NCI-H69 (cell line): Measurements from ENCODE around the gene MCM9.
A peak's percentile ranks its signal among the peaks of the same experiment; 100 is the strongest.

ENCODE experiments used
- DNase-seq: peaks from one replicate; lab custom pipeline; 2025; lab: John Stamatoyannopoulos, UW

The MCM9 gene

DNA sequence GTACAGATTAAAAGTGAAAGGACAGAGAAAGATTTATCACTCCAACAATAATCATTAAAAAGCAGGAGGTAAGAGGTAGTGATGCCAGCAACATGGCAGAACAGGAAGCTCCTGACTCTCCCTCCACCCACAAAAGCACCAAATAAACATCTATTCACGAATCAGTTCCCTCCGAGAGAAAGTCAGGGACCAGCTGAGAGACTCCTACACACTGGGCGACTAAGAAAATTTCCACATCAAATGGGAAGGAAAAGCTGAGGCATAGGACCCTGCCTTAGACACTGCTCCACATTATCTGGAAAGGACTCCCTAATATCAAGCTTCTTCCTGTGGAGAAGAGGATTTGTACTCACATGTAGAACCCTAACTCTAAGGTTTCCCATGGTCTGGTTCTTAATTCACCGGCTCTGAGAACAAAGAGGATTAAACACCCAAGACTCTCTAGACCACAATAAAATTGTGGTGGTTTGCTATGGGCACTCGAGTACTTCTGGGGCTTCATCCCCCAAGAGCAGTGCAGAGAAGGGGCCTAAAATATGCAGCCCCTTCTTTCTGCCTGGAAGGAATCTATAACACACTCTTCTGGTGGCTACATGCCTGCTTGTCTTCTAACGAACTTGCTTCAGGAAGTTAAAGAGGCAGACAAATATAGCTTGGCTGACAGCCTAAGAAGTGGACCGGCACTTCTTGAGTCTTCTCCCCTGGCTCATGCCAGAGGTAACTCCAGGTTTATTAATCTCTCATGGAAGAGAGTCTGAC lies 70.4 kb downstream of the MCM9 start:
- DNase-seq, result no peak

DNA sequence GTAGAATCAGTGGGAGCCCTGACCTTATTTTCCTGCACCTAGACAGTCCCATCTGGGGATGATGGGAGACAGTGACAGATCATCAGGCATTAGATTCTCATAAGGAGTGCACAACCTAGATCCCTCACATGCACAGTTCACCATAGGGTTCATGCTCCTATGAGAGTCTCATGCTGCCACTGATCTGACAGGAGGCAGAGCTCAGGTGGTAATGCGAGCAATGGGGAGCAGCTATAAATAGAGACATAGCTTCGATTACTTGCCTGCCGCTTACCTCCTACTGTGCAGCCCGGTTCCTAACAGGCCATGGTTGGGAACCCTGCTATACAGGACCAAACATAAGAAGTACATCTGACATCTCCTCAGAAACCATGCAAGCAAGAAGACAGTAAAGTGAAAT lies 72.5 kb downstream of the MCM9 start:
- DNase-seq, result no peak

DNA sequence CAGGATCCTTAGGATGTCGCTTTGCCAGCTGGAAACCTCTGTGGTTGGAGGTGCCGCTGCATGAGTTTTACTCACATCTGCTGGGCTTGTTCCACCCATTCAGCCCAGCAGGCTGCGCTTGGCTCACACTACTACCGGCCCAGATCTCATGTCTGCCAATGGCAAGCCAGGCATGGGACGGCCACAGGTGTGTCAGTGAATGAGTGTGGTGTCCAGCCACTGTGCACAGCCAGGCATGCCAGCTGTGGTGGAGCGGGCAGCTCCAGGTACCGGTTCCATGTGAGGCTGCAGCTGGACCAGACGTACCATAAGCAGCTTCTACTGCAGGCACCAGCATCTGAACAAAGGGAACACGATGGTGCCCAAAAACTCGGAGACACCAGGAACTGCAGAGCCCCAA lies 74.1 kb downstream of the MCM9 start:
- no peak for DNase-seq

DNA sequence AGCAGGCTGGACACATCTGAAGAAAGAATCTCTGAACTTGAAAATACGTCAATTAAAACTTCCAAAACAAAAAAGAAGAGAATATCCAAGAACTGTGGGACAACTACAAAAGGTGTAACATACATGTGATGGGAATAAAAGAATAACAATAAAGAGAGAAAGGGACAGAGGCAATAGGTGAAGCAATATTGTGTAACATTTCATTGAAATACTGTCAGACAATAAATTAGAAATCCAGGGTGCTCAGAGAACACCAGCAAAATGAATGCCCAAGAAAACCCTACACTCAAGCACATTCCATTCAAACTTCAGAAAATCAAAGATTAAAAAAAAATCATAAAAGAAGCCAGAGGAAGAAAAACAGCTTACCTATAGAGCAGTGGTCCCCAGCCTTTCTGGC lies 74.6 kb downstream of the MCM9 start:
- no peak for DNase-seq

DNA sequence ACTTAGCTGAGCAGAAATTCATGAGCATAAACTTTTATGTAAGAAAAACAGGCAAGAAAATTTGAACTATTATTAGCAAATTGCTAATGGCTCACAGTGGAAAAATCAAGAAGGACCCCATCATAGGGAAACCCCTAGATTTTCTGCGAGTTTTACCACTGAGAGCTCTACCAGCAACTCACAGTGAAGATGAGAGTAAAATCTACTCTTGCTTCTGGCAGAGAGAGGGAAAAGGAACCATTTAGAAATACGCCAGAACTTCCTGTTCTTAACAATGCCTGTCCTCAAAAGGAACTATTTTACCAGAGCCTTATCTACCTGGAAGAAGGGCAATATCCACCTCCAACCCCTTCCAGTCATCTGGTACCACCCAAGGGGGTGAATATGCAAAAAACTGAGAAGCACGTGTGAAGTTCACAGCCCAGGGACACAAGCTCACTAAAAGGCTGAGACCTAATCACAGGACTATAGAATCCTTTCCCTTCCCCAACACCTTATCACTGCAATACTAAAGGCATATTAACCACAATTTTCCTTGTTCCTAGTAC lies 75.4 kb downstream of the MCM9 start:
- DNase-seq, result no peak

DNA sequence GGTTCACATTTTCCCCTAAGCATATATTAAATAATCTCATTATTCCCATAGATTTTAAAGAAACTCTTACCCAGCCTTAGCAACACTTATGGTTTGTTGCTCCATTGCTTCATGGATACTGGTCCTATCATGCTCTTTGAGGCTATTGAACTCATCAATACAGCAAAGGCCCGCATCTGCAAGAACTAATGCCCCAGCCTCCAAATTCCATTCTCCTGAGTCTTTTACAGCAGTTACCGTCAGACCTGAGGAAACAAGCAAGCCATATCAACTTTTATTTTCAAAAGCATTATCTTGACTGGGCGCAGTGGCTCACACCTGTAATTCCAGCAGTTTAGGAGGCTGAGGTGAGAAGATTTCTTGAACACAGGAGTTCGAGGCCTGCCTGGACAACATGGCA lies 78.7 kb downstream of the MCM9 start:
- no peak for DNase-seq

DNA sequence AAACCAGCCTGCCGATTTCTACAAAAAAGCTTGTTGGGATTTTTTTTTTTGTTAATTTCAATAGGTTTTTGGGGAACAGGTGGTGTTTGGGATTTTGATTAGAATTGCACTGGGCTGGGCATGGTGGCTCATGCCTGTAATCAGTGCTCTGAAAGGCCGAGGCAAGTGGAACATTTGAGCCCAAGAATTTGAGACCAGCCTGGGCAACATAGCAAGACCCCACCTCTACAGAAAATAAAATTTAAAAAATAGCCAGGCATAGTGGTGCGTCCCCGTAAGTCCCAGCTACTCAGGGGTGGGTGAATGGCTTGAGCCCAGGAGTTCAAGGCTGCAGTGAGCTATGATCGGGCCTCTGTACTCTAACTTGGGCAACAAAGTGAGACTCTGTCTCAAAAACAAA lies 81.6 kb downstream of the MCM9 start:
- no peak for DNase-seq

DNA sequence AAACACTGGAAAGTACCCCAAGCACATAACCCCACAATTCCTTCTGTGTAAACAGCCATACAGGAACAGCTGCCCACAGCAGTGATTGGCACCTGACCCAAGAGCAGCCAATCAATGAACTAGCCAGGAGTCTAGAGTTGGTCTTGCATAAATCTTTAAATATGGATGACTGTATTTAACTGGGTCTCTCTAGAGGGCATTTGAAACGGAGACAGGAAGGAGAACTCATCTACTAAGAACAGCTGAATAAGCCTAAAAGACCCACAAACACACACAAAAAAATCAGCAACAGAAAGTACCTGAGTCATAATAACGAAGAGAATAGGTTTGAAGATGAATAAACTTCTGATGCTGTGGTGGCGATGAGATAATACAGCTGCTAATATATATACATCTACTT lies 90.0 kb downstream of the MCM9 start:
- DNase-seq, result no peak

DNA sequence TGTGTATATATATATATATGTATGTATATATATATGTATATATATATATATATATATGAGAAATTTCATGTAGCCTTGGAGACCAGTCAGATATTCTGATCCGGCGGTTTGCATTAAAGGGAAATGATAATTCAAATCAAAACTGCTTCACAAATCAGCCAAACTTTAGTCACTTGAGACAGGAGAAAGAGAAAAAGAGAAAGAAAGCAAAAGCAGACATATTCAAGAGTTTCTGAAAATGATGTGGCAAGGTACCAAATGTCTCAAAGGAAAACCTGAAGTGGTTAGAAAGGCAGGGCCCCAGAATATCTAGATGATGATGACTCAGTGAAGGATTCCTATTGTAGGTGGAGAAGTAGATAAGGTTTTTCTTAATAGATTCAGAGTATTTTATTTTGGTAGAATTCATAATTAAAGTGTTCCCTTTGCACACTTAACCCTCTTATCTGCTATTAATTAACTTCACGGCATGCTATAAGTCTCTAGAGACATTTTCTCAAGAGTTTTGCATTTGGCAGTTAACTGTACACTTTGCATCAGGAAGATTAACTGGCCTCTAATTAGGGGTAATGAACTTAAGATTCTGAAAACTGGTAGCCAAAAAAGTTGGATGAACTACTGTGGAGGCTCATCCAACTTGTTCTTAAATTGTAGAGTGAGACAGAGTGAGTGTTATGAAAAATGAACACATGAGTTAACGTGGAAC lies 91.1 kb downstream of the MCM9 start:
- no peak for DNase-seq

DNA sequence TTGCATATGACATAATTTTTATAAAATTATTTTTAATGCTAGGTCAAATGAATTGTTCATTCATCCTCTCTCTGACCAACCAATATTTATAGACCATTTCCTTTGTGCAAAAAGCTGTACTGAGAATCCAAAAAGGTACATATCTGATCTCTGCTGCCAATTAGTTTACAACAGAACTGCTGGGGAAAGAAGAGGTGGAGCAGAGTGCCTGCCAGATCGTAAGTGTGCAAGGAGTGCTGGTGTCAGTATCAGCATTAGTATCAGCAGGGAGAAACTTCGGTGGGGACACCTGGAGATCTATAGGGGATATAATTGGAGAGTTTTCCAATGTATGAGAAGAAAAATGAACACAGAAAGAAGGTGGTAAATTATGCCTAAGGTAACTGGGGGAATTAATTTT lies 104.3 kb downstream of the MCM9 start:
- no peak for DNase-seq

DNA sequence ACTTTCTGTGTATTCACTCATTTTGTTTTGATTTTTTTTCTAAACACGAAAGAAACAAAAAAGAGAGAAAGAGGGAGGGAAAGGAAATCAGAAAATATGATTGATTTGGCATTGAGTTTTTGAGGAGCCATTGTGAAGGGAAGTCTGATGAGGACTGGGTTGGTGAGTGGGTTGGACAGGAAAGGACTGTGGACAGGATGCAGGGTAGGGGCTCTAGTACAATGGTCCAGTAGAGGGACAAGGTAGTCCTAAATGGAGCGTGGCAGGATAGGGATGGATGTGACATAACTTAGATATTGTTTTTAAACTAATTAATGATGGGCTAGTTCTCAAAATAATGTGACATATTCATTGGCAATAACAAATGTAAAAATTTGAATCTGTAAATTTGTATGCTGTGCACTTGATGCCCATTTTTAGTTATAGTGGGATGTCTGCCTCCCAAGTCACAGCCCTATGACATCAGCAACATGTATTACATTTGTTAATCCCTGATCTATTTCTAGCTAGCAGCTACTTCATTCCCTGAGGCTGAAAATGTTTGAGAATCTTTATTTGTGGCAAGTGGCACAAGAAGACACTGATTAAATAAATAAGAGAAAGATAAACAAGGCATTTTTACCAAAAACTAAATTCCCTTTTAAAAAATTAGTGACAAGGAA lies 105.0 kb downstream of the MCM9 start:
- DNase-seq, result no peak

DNA sequence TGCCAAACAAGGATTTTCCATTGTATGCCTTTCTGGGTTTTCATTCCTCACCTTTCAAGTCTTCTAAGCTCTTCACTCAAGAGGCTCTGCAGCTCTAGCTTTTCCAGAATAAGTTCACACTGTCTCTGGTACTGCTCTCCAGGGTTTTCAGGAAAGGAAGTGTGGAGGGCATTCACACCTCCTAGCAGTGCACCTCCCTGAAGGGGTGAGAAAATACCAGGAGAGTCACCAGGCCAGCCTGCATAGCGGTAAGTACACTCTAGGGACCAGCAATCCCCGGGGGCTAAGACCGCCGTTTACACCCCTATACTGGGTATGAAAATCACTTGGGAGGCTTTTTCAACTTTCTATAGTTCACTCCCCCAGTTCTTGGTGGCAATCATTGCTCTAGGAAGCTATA lies 108.9 kb downstream of the MCM9 start:
- no peak for DNase-seq

DNA sequence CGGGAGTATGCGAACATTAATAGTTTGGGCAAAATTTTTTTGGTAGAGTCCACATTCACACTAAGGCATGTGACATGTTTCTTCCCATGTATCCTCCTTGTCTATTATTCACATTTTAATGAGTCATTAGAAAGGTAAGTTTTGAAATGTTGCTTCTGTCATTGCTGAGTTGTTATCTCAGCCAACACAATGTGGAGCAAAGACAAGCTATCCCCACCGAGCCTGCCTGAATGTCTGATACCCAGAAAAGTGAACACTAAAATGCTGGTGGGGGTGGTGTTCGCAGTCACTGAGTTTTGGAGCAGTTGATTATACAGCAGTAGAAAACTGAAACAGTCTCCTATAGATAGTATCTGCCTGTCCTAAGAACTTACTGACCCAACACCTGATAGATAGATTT lies 109.3 kb downstream of the MCM9 start:
- DNase-seq, result no peak

DNA sequence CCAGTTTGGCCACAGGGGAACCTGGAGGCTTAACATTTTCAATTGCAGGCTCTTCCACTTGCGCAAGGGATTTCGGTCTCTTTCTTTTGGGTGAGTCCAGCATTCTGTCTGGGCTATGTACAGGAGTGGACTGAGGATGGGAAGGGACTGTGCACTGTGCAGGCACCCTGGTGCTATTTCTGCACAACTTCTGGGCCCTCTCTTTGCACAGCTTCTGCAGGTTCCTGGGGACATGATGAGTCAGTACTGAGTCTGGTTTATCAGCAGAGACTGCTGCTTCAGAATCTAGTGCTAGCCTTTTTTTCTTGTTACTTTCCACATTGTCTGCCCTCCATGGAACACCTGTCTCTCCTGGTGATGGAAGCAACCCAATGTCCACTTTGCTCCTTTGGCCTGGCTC lies 119.5 kb downstream of the MCM9 start:
- DNase-seq, result no peak

DNA sequence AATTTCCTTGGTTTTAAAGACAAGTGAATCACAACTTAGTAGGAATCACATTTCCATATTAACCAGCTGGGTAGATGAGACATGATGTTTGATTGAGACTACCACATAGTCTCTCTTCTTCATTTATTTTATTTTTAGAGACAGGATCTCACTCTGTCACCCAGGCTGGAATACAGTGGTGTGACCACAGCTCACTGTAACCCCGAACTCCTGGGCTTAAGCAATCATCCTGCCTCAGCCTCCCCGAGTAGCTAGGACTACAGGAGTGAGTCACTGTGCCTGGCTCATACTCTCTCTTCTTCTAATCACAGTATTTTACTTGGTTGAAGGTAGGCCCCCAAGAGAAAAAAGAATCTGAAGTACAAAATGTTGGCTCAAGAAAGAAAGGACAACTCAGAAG lies 121.2 kb downstream of the MCM9 start:
- DNase-seq, result no peak

DNA sequence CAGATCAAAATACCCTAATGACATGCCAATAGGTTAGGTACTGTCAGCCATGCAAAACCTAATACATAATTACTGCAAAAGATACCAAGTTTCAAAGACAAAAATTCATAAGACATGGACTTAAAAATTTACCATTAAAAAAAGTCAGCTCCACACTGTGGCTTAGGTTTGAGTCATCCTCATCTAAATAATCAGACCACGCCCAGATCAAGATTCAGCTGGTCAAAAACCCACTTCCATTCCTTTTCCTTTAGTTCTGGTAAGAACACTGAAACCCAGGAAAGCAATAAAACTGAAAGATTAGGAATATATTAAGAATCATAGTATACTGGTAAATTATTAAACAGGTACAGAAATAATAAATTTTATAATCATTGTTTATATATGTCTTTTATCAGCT lies 122.0 kb downstream of the MCM9 start:
- no peak for DNase-seq

DNA sequence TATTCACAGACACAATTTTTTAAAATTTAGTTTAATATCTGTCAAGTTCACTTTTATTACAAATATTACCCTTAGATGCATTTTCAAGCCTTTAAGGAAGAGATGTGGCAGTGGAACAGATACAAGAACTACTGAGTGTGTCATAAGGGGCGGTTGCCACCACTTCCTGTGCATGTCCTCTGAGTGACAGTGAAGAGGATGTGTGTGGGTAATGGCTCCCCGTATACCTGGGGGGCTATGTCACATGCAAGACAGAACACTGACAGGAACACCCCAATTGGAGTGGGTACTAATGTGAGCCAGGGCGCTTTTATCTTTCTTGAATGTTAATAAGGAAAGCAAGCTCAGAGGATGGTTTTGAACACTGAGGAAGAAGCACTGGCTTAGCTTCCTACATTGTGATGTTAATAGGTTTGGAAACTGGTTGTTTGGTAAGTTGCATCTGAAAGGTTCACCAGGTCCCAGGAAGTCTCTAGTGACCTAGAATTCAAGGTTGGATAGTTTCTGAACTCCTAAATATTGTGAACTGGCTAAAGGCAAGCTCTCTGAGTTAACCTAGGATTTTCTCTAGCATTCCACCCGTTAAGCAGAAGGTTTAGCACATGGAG lies 124.4 kb downstream of the MCM9 start:
- no peak for DNase-seq

DNA sequence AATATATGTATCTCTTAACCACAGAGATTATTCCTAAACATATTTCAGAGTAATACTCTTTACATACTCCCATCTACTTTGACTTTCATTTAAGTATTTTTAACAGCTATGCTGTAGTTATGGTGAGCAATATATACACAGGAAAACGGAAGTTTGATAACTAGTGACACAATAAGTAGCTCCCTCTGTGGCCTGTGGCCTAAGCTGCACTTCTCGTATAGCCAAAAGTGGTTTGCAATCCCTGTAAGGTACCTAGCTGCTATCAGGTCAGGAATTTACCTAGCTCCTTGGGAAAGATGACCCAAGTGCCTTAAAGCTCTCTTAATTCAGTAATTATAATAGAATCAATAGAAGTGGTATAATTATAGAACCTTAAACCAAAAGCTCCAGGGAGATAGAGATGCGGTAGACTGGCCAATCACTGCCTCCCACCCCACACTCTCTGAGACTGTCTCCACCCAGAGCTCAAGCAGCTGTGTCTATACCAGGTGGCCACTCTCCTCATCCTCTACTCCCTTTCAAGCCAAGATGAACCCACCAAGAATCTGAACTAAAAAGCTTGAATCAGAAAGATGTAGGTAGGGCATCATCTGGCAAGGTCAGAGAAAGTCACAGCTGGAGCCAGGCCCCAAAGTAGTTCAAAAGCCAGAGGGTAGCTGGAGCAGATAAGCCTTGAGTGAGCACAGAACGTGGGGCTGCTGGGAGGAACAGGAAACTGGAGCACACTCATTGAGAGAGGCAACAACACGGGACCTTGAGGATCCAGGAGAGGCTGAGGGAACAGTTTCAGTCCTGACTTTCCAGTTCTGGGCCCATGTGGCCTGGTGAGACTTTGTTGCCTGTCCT lies 125.9 kb downstream of the MCM9 start:
- DNase-seq, result peak; percentile 20

DNA sequence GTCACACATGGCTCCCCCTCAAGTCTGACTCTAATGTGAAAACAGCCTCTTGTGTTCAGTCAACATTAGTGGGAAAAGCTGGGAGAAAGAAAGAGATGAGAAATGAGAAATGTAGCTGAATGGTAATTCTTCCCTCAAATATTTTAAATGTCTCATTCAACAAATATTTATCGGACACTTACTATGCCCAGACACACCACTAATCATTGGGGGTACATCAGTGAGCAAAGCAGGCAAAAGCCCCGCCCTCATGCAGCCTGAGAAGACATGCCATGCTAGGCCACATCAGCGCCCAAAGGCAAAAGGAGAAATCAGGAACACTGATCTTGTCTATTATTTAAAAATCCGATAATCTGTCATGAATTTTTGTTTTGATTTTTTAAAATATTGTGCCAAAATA lies 130.9 kb downstream of the MCM9 start:
- DNase-seq, result no peak

DNA sequence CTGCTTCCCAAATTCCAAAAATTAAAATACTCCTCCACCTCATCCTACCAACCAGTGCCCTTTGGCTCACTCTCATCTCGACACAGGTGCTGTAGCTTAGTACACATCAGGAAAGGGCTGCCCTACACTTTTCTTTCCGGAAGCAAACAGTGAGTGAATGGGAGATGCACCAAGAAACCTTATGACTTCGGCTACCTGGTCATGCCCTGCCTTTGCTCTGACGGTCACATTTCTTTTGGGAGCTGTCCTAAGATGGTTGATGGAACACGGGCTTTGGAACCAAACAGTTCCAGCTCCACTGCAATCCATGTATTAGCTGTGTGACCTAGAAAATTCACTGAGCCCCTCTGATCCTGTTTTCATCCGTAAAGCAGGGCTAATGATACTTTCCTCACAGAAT lies 133.7 kb downstream of the MCM9 start:
- DNase-seq, result no peak

DNA sequence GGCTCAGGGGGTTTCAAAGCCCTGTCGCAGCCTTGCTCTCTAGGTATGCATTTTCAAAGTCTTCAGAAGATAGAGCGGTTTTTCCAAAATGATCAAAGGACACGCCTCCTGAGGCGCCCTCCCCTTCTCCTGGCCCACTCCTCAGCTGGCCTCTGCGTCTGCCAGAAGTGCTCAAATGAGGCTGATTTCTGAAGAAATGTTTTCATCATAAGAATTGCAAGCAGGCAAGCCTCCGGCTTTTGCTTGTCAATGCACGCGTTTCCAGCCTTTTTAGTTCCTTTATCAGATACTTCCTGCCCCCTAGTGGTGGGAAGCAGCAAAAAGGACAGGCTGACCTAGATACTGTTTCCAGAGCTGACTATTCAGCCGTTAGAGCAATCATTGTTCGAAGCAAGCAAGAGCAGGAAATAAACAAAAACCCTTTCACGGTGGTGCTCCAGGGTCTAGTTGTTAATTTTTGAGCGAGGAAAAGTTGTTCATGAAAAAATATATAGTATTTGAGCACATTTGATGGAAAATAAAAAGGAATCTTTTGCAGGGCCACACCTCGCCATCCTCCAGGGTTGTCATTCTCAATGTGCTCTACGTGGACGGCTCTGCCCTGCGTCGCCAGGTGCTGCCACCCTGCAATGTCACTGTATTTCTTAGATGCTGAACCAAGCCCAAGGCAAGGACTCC lies 134.4 kb downstream of the MCM9 start:
- DNase-seq, result peak; percentile 98
